ENCODE data around the gene ITGA8.
A peak's percentile ranks its signal among the peaks of the same experiment; 100 is the strongest.
"Not testable (repeated sequence)": the region's sequence is repeated elsewhere in the genome, so short reads cannot be mapped to it uniquely, and the experiment has no call there.

The ITGA8 gene

GRCh38 chr10:15476337-15476736 is 243.4 kb downstream of the ITGA8 start:
- Histone ChIP-seq H3K27me3 (replicated peaks; ENCODE audit: control insufficient read depth, insufficient read depth, low read length) (no peaks in the 10 kb centered on the region), H3K9me3 (ENCODE audit: control insufficient read depth, low read length) (no peaks in the 10 kb centered on the region), H3K4me1 (ENCODE audit: control insufficient read depth, insufficient read depth, low read length) (peaks cover 61% of the 10 kb centered on the region), H3K9ac (ENCODE audit: low read length) (peak overlapping the region; percentile 77), H3K36me3 (ENCODE audit: control insufficient read depth, insufficient read depth, low read length, severe bottlenecking) (no peaks in the 10 kb centered on the region), H3K4me3 (ENCODE audit: low read length) (peak overlapping the region; percentile 61)
- DNase-seq (ENCODE audit: low read depth) = no peak

DNA sequence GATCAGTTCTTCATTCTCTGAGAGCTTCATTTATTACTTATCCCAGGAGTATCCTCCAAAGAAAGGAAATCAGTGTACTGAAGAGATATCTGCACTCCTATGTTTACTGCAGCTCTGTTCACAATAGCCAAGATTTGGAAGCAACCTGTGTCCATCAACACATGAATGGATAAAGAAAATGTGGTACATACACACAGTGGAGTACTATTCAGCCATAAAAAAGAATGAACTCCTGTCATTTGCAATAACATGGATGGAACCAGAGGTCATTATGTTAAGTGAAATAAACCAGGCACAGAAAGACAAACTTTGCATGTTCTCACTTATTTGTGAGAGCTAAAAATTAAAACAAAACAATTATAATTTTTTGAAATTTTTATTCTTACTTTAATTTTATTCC is 244.3 kb downstream of the ITGA8 start:
- H3K9me3 ChIP-seq (ENCODE audit: control insufficient read depth, low read length); H3K36me3 ChIP-seq (ENCODE audit: control insufficient read depth, insufficient read depth, low read length, severe bottlenecking); H3K27me3 ChIP-seq (replicated peaks; ENCODE audit: control insufficient read depth, insufficient read depth, low read length); H3K4me3 ChIP-seq (ENCODE audit: low read length); DNase-seq (ENCODE audit: low read depth); H3K9ac ChIP-seq (ENCODE audit: low read length): not testable (repeated sequence)
- peaks cover 64% of the 10 kb centered on the region for H3K4me1 ChIP-seq (ENCODE audit: control insufficient read depth, insufficient read depth, low read length)

DNA sequence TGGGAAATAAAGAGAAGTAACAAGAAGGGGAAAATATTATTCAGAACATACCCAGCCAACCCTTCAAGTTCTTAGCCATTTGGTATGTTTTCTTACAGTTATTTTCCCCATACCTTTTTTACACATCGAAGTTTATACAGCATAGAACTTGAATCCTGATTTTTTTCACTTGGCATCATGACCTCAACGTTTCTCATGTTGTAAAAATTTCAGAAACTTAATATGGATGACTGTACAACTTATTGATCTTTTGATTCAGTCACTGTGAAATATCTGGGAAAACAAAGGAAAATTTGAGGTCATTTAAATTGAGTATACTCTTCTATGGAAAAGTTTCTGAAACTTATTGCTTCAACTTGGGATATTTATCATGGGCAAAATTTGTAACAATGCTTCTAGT is 245.1 kb downstream of the ITGA8 start:
- H3K4me1 ChIP-seq (ENCODE audit: control insufficient read depth, insufficient read depth, low read length) = peaks cover 64% of the 10 kb centered on the region

GRCh38 chr10:15473396-15473767 is 246.3 kb downstream of the ITGA8 start:
- H3K4me3 ChIP-seq (ENCODE audit: low read length) = no peak overlapping the region
- peaks cover 55% of the 10 kb centered on the region for H3K4me1 ChIP-seq (ENCODE audit: control insufficient read depth, insufficient read depth, low read length)
- peak overlapping the region; percentile 9 for H3K9ac ChIP-seq (ENCODE audit: low read length)
- H3K9me3 ChIP-seq (ENCODE audit: control insufficient read depth, low read length) = no peaks in the 10 kb centered on the region
- H3K36me3 ChIP-seq (ENCODE audit: control insufficient read depth, insufficient read depth, low read length, severe bottlenecking) = no peaks in the 10 kb centered on the region
- DNase-seq (ENCODE audit: low read depth) = no peak
- H3K27me3 ChIP-seq (replicated peaks; ENCODE audit: control insufficient read depth, insufficient read depth, low read length) = no peaks in the 10 kb centered on the region

More for the DNA sequence above, 245.1 kb downstream of the ITGA8 start:
- Histone ChIP-seq H3K9me3 (ENCODE audit: control insufficient read depth, low read length) (no peaks in the 10 kb centered on the region), H3K9ac (ENCODE audit: low read length) (no peak overlapping the region), H3K4me3 (ENCODE audit: low read length) (no peak overlapping the region), H3K36me3 (ENCODE audit: control insufficient read depth, insufficient read depth, low read length, severe bottlenecking) (no peaks in the 10 kb centered on the region), H3K27me3 (replicated peaks; ENCODE audit: control insufficient read depth, insufficient read depth, low read length) (no peaks in the 10 kb centered on the region)
- DNase-seq (ENCODE audit: low read depth) = peak; percentile 53

DNA sequence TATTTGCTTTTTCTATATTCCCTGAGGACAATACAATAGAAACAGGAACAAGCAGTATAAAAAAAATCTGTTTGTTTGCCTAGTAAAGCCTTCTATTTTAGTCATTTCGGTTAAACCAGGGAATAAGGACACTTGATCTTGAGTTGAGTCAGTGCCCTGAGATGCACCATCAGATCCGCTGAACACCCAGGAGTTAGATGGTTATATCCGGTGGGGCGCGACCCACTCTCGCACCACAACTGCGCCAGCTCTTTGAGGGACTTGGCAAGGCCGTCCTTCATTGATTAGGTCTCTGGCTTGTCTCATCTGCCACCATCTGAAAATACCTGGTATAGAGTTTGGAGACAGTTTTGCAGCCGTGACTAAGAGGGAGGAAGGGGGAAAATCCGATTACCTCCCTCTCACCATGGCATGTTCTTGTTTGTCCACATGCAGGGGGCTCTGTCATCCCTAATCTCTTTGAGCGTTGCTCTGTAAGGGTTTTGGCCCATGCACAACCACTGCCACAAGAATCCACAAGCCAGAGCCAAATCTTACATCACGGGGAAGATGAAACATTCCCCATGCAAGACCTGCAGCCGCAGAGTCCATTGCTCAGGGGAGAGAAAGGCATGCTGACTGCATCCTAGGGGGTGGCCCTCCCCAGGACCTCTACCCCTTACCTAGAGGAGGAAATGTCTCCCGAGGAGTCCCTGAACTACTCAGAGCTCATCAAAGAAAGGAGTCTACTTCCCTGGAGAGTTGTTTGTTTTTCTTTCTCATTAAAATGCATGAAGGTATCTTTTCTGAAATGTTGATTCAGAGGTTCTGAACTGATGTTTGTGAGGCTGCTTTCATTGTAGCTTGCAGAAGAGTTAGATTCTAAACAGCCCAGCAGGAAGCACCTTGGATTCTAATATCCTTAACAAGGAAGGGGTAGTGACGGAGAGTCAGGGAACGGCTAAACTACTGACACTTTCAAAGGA is 247.0 kb downstream of the ITGA8 start:
- H3K4me3 ChIP-seq (ENCODE audit: low read length) = peak overlapping the region; percentile 8

DNA sequence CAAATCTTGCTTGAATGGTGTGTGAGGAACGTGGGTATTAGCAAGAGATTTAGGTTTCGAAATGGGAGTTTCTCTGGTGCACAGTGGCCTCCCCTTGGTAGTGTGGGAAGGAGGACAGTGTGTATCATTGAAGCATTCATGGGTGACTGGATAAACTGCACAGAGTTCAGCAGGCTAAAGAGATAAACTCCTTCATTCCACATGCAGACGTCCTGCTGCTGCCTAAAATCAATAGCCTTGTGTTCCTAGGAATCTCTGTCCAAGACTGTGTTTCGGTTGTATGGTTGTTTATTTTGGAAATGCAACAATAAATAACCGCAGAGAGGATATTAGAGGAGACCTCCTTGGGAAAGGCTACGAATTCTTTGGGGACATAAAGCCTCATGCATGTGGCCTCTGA is 247.7 kb downstream of the ITGA8 start:
- Histone ChIP-seq H3K4me1 (ENCODE audit: control insufficient read depth, insufficient read depth, low read length) (peaks cover 42% of the 10 kb centered on the region), H3K4me3 (ENCODE audit: low read length) (peak overlapping the region; percentile 5), H3K9ac (ENCODE audit: low read length) (peak overlapping the region; percentile 70), H3K9me3 (ENCODE audit: control insufficient read depth, low read length) (no peaks in the 10 kb centered on the region), H3K27me3 (replicated peaks; ENCODE audit: control insufficient read depth, insufficient read depth, low read length) (no peaks in the 10 kb centered on the region), H3K36me3 (ENCODE audit: control insufficient read depth, insufficient read depth, low read length, severe bottlenecking) (no peaks in the 10 kb centered on the region)
- peak; percentile 73 for DNase-seq (ENCODE audit: low read depth)

More for the DNA sequence above, 247.0 kb downstream of the ITGA8 start:
- H3K4me1 ChIP-seq (ENCODE audit: control insufficient read depth, insufficient read depth, low read length) = peaks cover 48% of the 10 kb centered on the region
- H3K36me3 ChIP-seq (ENCODE audit: control insufficient read depth, insufficient read depth, low read length, severe bottlenecking) = no peaks in the 10 kb centered on the region
- no peaks in the 10 kb centered on the region for H3K27me3 ChIP-seq (replicated peaks; ENCODE audit: control insufficient read depth, insufficient read depth, low read length)
- peak overlapping the region; percentile 70 for H3K9ac ChIP-seq (ENCODE audit: low read length)
- DNase-seq (ENCODE audit: low read depth) = peak; percentile 89
- H3K9me3 ChIP-seq (ENCODE audit: control insufficient read depth, low read length) = no peaks in the 10 kb centered on the region

DNA sequence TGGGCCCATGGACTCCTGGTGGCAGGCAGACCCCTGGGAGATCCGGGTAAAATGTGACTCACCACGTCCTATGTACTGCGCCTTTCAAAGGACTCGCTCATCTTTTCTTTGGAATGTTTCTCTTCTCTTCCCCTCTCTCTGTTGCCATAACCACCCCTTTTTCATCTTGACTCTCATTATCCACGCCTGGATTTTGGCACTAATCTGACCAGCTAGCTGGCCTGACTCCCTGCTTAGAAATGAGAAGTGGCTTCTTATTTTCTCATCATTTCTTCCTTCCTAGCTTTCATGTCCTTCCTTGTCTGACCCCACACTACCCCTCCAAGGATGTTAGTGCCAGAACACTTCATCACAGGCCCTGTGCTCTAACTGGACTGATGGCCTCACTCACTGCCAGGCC is 250.6 kb downstream of the ITGA8 start:
- H3K9me3 ChIP-seq (ENCODE audit: control insufficient read depth, low read length) = no peaks in the 10 kb centered on the region

GRCh38 chr10:15464381-15464780 is 255.3 kb downstream of the ITGA8 start:
- Histone ChIP-seq H3K9ac (ENCODE audit: low read length) (no peak overlapping the region), H3K36me3 (ENCODE audit: control insufficient read depth, insufficient read depth, low read length, severe bottlenecking) (no peaks in the 10 kb centered on the region), H3K27me3 (replicated peaks; ENCODE audit: control insufficient read depth, insufficient read depth, low read length) (no peaks in the 10 kb centered on the region), H3K4me1 (ENCODE audit: control insufficient read depth, insufficient read depth, low read length) (peaks cover 24% of the 10 kb centered on the region), H3K4me3 (ENCODE audit: low read length) (no peak overlapping the region), H3K9me3 (ENCODE audit: control insufficient read depth, low read length) (peaks cover 3% of the 10 kb centered on the region)
- no peak for DNase-seq (ENCODE audit: low read depth)

More for the DNA sequence above, 250.6 kb downstream of the ITGA8 start:
- Histone ChIP-seq H3K36me3 (ENCODE audit: control insufficient read depth, insufficient read depth, low read length, severe bottlenecking) (no peaks in the 10 kb centered on the region), H3K27me3 (replicated peaks; ENCODE audit: control insufficient read depth, insufficient read depth, low read length) (no peaks in the 10 kb centered on the region), H3K4me3 (ENCODE audit: low read length) (no peak overlapping the region), H3K9ac (ENCODE audit: low read length) (no peak overlapping the region), H3K4me1 (ENCODE audit: control insufficient read depth, insufficient read depth, low read length) (peaks cover 32% of the 10 kb centered on the region)
- DNase-seq (ENCODE audit: low read depth) = no peak
